Neural progenitor cell (in vitro differentiated cells): ENCODE results near the gene RABAC1. TPM values are rescaled to one million over a fixed set of nuclear protein-coding genes. Genes with fewer than 3 reads are reported as not detected.

Source experiments
- DNase-seq: peaks from one replicate; pipeline ENCODE4 v3.0.0-alpha.2; 2016; ENCODE audit warnings: low spot score
- H2AFZ ChIP-seq: fragments of 200-600 bp; sonication (generic); replicated peaks from 2 replicates; pipeline ENCODE4 v1.6.1; 2016; ENCODE audit warnings: antibody characterized with exemption
- H3F3A ChIP-seq: fragments of 200-600 bp; sonication (generic); 2 replicates; pipeline ENCODE4 v1.6.1; 2016; ENCODE audit warnings: antibody characterized with exemption, low read depth
- H3K27ac ChIP-seq: fragments of 200-600 bp; sonication (generic); 2 replicates; pipeline ENCODE4 v1.5.1; 2016; ENCODE audit warnings: mild to moderate bottlenecking
- H3K27me3 ChIP-seq: fragments of 200-600 bp; sonication (generic); 2 replicates; pipeline ENCODE4 v1.6.1; 2016; ENCODE audit warnings: mild to moderate bottlenecking, moderate library complexity
- H3K36me3 ChIP-seq: fragments of 200-600 bp; sonication (generic); 2 replicates; pipeline ENCODE4 v1.5.1; 2016
- H3K4me1 ChIP-seq: fragments of 200-600 bp; sonication (generic); 2 replicates; pipeline ENCODE4 v1.6.1; 2016; ENCODE audit warnings: mixed run types
- H3K4me2 ChIP-seq: fragments of 200-600 bp; sonication (generic); 2 replicates; pipeline ENCODE4 v1.6.1; 2016
- H3K4me3 ChIP-seq: fragments of 200-600 bp; sonication (generic); 2 replicates; pipeline ENCODE4 v1.5.1; 2016
- H3K79me2 ChIP-seq: fragments of 200-600 bp; sonication (generic); 2 replicates; pipeline ENCODE4 v1.6.1; 2016; ENCODE audit warnings: low read depth
- H3K9ac ChIP-seq: fragments of 200-600 bp; sonication (generic); 2 replicates; pipeline ENCODE4 v1.6.1; 2016
- H3K9me3 ChIP-seq: fragments of 200-600 bp; sonication (generic); 2 replicates; pipeline ENCODE4 v1.5.1; 2016; ENCODE audit warnings: low read depth
- H4K20me1 ChIP-seq: fragments of 200-600 bp; sonication (generic); 2 replicates; pipeline ENCODE4 v1.6.1; 2016; ENCODE audit warnings: low read depth
- H3K27ac Mint-ChIP-seq: 3 replicates; pipeline ENCODE4 v1.8.0; 2021; ENCODE audit warnings: mixed read lengths
- H3K27me3 Mint-ChIP-seq: 2 replicates; pipeline ENCODE4 v1.8.0; 2022; ENCODE audit warnings: low read depth, mild to moderate bottlenecking, inconsistent platforms, moderate library complexity, mixed read lengths; ENCODE audit not compliant: insufficient read depth
- H3K36me3 Mint-ChIP-seq: 3 replicates; pipeline ENCODE4 v1.8.0; 2021; ENCODE audit warnings: mixed read lengths
- H3K4me1 Mint-ChIP-seq: 3 replicates; pipeline ENCODE4 v1.8.0; 2021; ENCODE audit warnings: mixed read lengths
- H3K4me3 Mint-ChIP-seq: 3 replicates; pipeline ENCODE4 v1.8.0; 2021; ENCODE audit warnings: mild to moderate bottlenecking, moderate library complexity, mixed read lengths
- H3K9me3 Mint-ChIP-seq: 3 replicates; pipeline ENCODE4 v1.8.0; 2020; ENCODE audit warnings: mixed read lengths
- EZH2 ChIP-seq: fragments of 200-600 bp; sonication (generic); IDR thresholded peaks from 2 replicates; pipeline ENCODE4 v1.6.1; 2017; ENCODE audit warnings: antibody characterized with exemption, mild to moderate bottlenecking, moderate library complexity
- EZH2phosphoT487 ChIP-seq: fragments of 200-600 bp; sonication (generic); IDR thresholded peaks from 2 replicates; pipeline ENCODE4 v1.6.1; 2017; ENCODE audit warnings: antibody characterized with exemption
- total RNA-seq: library from RNA; depleted of rRNA; stranded (reverse); fragments of >200 nt; gene quantifications from 2 replicates; pipeline ENCODE4 v1.2.3, GENCODE V29; 2015; ENCODE audit warnings: low replicate concordance
- TF ChIP-seq, protein P1 (sequence below): fragments of 200-600 bp; sonication (generic); IDR thresholded peaks from 2 replicates; pipeline ENCODE4 v1.5.1; 2017; ENCODE audit warnings: antibody characterized with exemption, mild to moderate bottlenecking

The RABAC1 gene
- total RNA-seq, 1 donor from 2014 or later = 33.1 TPM

DNA sequence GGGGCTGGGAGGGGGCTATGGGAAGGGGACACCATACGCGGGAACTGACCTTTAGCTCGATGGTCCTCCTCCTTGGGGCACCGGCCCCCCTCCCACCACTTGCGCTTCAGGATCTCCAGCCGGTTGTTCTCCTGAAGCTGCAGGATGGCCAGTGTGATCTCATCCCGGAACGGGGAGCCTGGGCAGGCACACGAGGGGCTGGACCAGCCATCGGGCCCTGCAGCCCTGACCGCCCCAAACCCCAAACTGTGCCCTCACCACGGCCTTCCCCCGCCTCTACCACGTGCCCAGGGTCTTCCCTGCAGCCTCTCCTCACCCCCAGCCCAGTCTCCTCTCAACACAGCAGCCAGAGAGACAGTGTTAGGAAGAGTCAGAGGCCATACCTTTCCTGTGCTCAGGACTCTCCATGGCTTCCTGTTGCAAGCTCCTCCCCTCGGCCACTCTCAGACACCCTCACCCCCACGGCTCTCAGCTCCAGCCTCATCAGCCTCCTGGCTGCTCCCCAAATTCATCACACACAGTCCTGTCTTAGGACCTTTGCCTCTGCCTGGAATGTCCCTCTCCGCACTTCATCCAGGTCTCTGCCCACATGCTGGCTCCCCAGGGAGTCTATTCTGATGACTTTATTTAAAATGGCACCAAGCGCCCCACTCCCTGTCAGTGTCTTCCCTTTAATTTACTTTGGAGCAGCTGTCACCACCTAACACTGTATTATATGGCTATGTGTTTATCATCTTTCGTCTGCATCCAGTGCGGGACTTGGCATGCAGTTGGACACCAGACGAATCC, 44.6 kb upstream of the RABAC1 start:
- no peak overlapping the region for H3K9ac ChIP-seq
- TF ChIP-seq, protein P1, sequence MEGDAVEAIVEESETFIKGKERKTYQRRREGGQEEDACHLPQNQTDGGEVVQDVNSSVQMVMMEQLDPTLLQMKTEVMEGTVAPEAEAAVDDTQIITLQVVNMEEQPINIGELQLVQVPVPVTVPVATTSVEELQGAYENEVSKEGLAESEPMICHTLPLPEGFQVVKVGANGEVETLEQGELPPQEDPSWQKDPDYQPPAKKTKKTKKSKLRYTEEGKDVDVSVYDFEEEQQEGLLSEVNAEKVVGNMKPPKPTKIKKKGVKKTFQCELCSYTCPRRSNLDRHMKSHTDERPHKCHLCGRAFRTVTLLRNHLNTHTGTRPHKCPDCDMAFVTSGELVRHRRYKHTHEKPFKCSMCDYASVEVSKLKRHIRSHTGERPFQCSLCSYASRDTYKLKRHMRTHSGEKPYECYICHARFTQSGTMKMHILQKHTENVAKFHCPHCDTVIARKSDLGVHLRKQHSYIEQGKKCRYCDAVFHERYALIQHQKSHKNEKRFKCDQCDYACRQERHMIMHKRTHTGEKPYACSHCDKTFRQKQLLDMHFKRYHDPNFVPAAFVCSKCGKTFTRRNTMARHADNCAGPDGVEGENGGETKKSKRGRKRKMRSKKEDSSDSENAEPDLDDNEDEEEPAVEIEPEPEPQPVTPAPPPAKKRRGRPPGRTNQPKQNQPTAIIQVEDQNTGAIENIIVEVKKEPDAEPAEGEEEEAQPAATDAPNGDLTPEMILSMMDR = no peak
- TF ChIP-seq EZH2phosphoT487 = no peak
- TF ChIP-seq EZH2 = no peak
- no peak for DNase-seq
- no peaks in the 10 kb centered on the region for H3K79me2 ChIP-seq
- no peaks in the 10 kb centered on the region for H3K9me3 ChIP-seq
- peaks cover 12% of the 10 kb centered on the region for H3F3A ChIP-seq
- H3K4me2 ChIP-seq = no peak overlapping the region
- no peaks in the 10 kb centered on the region for H3K9me3 Mint-ChIP-seq
- H3K27ac Mint-ChIP-seq = no peak overlapping the region
- H3K27ac ChIP-seq = no peak overlapping the region
- peaks cover 15% of the 10 kb centered on the region for H4K20me1 ChIP-seq
- no peak overlapping the region for H3K4me3 Mint-ChIP-seq
- peaks cover 35% of the 10 kb centered on the region for H3K27me3 Mint-ChIP-seq
- peaks cover 4% of the 10 kb centered on the region for H3K4me1 Mint-ChIP-seq
- no peaks in the 10 kb centered on the region for H3K36me3 ChIP-seq
- no peak overlapping the region for H3K4me3 ChIP-seq
- no peaks in the 10 kb centered on the region for H3K4me1 ChIP-seq
- no peak overlapping the region for H2AFZ ChIP-seq
- H3K27me3 ChIP-seq = peaks cover 36% of the 10 kb centered on the region
- H3K36me3 Mint-ChIP-seq = no peaks in the 10 kb centered on the region

DNA sequence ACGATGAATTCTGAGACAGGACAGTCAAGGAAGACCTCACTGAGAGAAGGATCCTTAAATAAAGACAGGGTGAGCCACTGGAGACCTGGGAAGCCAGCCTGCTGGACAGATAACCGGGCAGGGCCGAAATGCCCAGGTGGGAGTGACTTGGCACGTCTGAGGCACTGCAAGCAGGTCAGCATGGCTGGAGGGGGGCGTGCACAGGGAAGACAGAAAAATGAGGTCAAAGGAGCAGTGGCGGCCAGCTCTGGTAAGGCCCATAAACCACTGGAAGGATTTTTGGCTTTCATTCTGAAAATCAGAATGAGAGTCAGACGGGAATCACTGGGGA, 40.7 kb upstream of the RABAC1 start:
- peaks cover 58% of the 10 kb centered on the region for H3K27me3 Mint-ChIP-seq
- H3K36me3 Mint-ChIP-seq = no peaks in the 10 kb centered on the region
- Histone ChIP-seq H3K27ac (no peak overlapping the region), H3K36me3 (no peaks in the 10 kb centered on the region), H3K27me3 (peaks cover 75% of the 10 kb centered on the region), H3F3A (peaks cover 31% of the 10 kb centered on the region), H3K4me1 (peaks cover 4% of the 10 kb centered on the region), H3K9me3 (no peaks in the 10 kb centered on the region), H3K4me2 (no peak overlapping the region), H3K9ac (no peak overlapping the region), H3K79me2 (no peaks in the 10 kb centered on the region), H2AFZ (no peak overlapping the region), H4K20me1 (peaks cover 53% of the 10 kb centered on the region), H3K4me3 (no peak overlapping the region)
- TF ChIP-seq EZH2phosphoT487 (no peak), EZH2 (no peak)
- TF ChIP-seq, protein P1 = no peak
- H3K4me1 Mint-ChIP-seq = peaks cover 32% of the 10 kb centered on the region
- DNase-seq = no peak
- H3K9me3 Mint-ChIP-seq = peaks cover 2% of the 10 kb centered on the region
- H3K4me3 Mint-ChIP-seq = peak overlapping the region; percentile 60
- H3K27ac Mint-ChIP-seq = no peak overlapping the region

DNA sequence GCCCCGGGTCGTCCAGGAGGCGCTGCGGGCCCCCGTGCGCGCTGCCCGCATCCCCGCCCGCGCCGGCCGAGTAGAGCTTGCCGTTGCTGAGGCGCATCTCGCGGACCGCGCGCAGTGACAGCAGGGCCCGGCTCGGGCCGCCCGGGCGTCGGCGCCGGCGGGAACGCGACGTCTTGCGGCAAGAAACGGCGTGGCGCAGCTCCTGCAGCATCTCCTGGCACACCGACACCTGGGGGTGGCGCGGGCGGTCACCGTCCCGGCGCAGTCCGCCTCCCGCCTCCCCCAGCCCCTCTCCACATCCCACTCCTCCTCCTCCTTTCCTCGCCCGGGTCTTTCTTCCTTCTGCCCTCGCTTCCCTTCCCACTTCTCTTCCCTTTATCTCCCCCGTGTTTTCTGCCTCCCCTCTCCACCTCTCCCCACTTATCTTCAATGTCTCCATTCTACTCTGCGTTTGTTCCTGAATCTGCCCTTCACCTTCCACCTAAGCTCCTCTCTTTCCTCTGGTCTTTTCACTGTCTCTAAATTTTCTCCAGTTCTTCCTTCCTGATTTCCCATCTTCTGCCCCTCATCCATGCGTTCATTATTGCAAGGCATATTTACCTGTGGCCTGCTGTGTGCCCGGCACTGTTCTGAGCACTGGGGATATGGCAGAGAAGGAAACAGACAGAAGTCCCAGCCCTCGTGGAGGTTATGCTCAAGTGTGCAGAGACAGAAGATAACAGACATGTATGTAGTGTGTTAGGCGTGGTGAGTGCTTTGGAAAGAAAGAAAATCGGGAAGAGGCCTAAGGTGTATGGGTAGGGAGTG, 40.2 kb upstream of the RABAC1 start:
- H3K4me2 ChIP-seq = peak overlapping the region; percentile 74

More for the DNA sequence above, 40.2 kb upstream of the RABAC1 start:
- H3K27me3 Mint-ChIP-seq = peaks cover 61% of the 10 kb centered on the region
- Histone ChIP-seq H3K4me3 (peak overlapping the region; percentile 28), H3K36me3 (no peaks in the 10 kb centered on the region), H3K79me2 (no peaks in the 10 kb centered on the region), H3K27me3 (peaks cover 80% of the 10 kb centered on the region), H3F3A (peaks cover 31% of the 10 kb centered on the region), H2AFZ (no peak overlapping the region), H3K4me1 (peaks cover 4% of the 10 kb centered on the region), H3K9ac (no peak overlapping the region), H3K9me3 (no peaks in the 10 kb centered on the region), H3K27ac (no peak overlapping the region), H4K20me1 (peaks cover 59% of the 10 kb centered on the region)
- H3K4me3 Mint-ChIP-seq = peak overlapping the region; percentile 60
- peaks cover 36% of the 10 kb centered on the region for H3K4me1 Mint-ChIP-seq
- TF ChIP-seq, protein P1 = no peak
- TF ChIP-seq EZH2phosphoT487 (peak; percentile 37), EZH2 (peak; percentile 78)
- H3K9me3 Mint-ChIP-seq = peaks cover 2% of the 10 kb centered on the region
- no peak overlapping the region for H3K27ac Mint-ChIP-seq
- H3K36me3 Mint-ChIP-seq = no peaks in the 10 kb centered on the region
- DNase-seq = peak; percentile 76
